BE2C (cell line): Measurements from ENCODE around the gene SDF4.

ENCODE experiments used
- DNase-seq: peaks from one replicate; pipeline ENCODE4 v3.0.0-alpha.2; 2020
- H3K27me3 ChIP-seq: fragments of 250-450 bp; sonication (Bioruptor Pico); 2 replicates; pipeline ENCODE4 v1.5.1; 2020; ENCODE audit warnings: mild to moderate bottlenecking
- H3K36me3 ChIP-seq: fragments of 250-450 bp; sonication (Bioruptor Pico); 2 replicates; pipeline ENCODE4 v1.5.1; 2020; ENCODE audit warnings: mild to moderate bottlenecking
- H3K4me1 ChIP-seq: fragments of 250-450 bp; sonication (Bioruptor Pico); 2 replicates; pipeline ENCODE4 v1.5.1; 2020
- H3K4me3 ChIP-seq: 2 replicates; pipeline ENCODE4 v1.5.1; 2011; ENCODE audit warnings: low read depth, low read length
- H3K9me3 ChIP-seq: fragments of 250-450 bp; sonication (Bioruptor Pico); 2 replicates; pipeline ENCODE4 v1.5.1; 2020
- TF ChIP-seq, protein P1 (sequence below): IDR thresholded peaks from 2 replicates; pipeline ENCODE4 v1.5.1; 2012; ENCODE audit warnings: mild to moderate bottlenecking, low read depth, low read length

SDF4 gene

DNA sequence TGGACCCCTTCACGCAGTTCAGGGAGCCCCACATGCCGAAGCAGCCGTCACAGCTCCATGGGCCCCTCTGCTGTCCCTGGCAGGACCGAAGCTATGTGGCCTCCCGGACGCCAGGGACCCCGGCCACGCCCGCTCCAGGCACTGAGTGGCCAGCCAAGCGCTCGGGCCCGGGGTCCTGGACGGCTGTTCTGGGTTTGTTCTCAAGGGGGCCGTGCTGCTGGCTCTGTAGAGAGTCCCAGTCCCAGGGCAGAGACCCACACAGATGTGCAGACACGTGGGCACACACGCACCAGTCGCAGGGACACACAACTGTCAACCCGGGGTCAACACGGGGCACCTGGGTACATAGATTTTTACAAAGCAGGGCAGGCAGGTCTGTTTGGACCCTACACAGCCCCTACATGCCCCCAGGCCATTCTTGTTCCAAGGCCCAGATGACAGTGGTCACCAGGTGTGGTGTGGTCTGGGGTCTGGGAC is 6.9 kb upstream of the SDF4 start:
- no peaks in the 10 kb centered on the region for H3K9me3 ChIP-seq
- H3K4me1 ChIP-seq = peaks cover 19% of the 10 kb centered on the region

GRCh38 chr1:1237874-1238701 is 6.3 kb upstream of the SDF4 start:
- no peak overlapping the region for H3K4me3 ChIP-seq
- H3K36me3 ChIP-seq = peaks cover 3% of the 10 kb centered on the region
- H3K9me3 ChIP-seq = peaks cover 2% of the 10 kb centered on the region
- no peak for DNase-seq
- H3K4me1 ChIP-seq = peaks cover 19% of the 10 kb centered on the region
- TF ChIP-seq, protein P1, sequence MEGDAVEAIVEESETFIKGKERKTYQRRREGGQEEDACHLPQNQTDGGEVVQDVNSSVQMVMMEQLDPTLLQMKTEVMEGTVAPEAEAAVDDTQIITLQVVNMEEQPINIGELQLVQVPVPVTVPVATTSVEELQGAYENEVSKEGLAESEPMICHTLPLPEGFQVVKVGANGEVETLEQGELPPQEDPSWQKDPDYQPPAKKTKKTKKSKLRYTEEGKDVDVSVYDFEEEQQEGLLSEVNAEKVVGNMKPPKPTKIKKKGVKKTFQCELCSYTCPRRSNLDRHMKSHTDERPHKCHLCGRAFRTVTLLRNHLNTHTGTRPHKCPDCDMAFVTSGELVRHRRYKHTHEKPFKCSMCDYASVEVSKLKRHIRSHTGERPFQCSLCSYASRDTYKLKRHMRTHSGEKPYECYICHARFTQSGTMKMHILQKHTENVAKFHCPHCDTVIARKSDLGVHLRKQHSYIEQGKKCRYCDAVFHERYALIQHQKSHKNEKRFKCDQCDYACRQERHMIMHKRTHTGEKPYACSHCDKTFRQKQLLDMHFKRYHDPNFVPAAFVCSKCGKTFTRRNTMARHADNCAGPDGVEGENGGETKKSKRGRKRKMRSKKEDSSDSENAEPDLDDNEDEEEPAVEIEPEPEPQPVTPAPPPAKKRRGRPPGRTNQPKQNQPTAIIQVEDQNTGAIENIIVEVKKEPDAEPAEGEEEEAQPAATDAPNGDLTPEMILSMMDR = no peak
- H3K27me3 ChIP-seq = peaks cover 50% of the 10 kb centered on the region

More for the DNA sequence above, 6.9 kb upstream of the SDF4 start:
- Histone ChIP-seq H3K4me3 (no peak overlapping the region), H3K27me3 (peaks cover 55% of the 10 kb centered on the region), H3K36me3 (no peaks in the 10 kb centered on the region; the same call in none of the 2 replicates)
- TF ChIP-seq, protein P1 = no peak
- DNase-seq = no peak

DNA sequence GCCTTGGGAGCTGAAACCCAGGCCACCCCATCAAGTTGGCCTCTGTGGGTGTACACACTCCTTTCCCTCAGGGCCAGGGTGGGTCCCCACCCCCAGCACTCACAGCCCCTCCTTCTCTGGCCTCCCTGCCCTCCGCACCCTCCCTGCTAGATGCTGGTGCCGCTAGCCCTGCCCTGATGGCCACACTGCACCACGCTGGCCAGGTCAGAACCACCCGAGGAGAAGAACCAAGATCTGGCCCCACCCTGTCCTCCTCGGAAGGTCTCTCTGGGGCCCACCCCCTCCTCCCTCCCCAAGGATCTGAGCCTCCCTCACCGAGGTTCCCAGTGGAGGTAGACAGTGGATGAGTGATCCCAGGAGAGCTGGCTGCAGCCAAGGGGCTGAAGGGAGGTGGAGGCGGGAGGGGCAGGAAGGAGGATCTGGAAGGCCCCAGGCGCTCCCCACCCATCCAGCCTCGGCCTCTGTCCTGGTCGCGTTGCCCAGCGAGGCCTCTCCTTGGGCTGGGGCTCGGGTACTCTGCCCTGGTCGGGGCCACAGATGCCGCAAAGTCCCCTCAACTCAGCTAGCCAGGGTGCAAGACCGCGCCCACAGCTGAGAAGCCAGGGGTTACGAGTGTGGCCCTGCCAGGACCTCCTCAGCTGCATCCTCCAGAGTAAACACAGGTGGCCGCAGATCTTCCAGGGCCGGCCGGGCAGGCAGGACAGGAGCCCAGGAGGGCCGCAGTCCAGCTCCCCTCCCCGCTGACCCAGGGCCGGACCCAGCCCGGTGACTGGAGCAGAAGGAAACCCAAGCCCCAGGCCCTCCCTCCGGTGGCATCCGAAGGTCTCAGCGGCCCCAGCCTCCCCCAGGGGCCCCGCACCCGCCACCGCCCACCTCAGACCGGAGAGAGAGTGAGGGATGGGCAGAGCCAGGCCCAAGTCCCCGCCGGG is 5.4 kb upstream of the SDF4 start:
- no peak for DNase-seq
- Histone ChIP-seq H3K9me3 (peaks cover 6% of the 10 kb centered on the region), H3K36me3 (peaks cover 6% of the 10 kb centered on the region), H3K27me3 (peaks cover 45% of the 10 kb centered on the region), H3K4me3 (no peak overlapping the region), H3K4me1 (peaks cover 19% of the 10 kb centered on the region)
- TF ChIP-seq, protein P1 = no peak

DNA sequence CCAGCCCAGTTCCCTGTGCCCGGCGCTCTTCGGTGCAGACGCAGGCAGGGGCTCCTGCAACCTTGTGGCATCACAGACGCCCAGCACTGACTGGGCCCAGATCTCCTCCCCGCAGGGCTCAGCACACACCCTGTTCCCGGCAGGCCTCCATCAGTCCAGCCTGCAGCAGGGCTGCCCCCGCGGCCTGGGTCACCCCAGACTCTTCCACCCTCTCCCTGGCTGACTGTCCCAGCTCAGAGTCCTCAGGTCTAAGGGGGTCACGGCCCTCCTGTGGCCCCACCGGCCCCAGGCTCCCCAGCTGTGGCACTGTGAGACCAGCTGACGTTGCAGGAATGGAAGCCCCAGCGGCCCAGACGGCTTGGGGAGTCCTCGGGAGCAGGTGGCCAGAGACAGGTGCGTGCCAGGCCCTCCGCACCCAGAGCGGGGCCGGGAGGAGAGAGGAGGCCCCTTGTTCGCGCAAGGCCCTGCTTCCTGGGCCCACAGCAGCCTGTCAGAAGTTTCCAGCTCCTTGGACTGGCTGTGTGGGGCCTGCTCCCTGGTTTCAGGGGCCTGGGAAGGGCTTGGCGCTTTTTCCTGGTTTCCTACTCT is 4.5 kb upstream of the SDF4 start:
- H3K4me1 ChIP-seq = peaks cover 19% of the 10 kb centered on the region
- peaks cover 6% of the 10 kb centered on the region for H3K36me3 ChIP-seq
- no peak for DNase-seq

GRCh38 chr1:1235016-1235744 is 3.4 kb upstream of the SDF4 start:
- Histone ChIP-seq H3K27me3 (peaks cover 29% of the 10 kb centered on the region), H3K36me3 (peaks cover 6% of the 10 kb centered on the region), H3K4me3 (no peak overlapping the region), H3K9me3 (peaks cover 6% of the 10 kb centered on the region), H3K4me1 (peaks cover 19% of the 10 kb centered on the region)
- no peak for DNase-seq
- TF ChIP-seq, protein P1 = no peak

More for the DNA sequence above, 4.5 kb upstream of the SDF4 start:
- no peak overlapping the region for H3K4me3 ChIP-seq
- TF ChIP-seq, protein P1 = no peak
- peaks cover 37% of the 10 kb centered on the region for H3K27me3 ChIP-seq
- H3K9me3 ChIP-seq = peaks cover 6% of the 10 kb centered on the region
